ENCODE measurements around the gene ABL1.
"Not testable (repeated sequence)": the region's sequence is repeated elsewhere in the genome, so short reads cannot be mapped to it uniquely, and the experiment has no call there.

ABL1 gene

GRCh38 chr9:130825809-130826208, 9.2 kb upstream of the ABL1 start:
- DNase-seq: no peak

GRCh38 chr9:130829762-130830161, 5.3 kb upstream of the ABL1 start:
- DNase-seq: no peak

- DNase-seq: no peak
Observed at GRCh38 chr9:130830231-130830760, 4.8 kb upstream of the ABL1 start.

- no peak for DNase-seq
Observed at GRCh38 chr9:130831077-130831476, 4.0 kb upstream of the ABL1 start.

- no peak for DNase-seq
Observed at GRCh38 chr9:130833031-130833990, 1.7 kb upstream of the ABL1 start.

- DNase-seq: peak; percentile 40
Observed at GRCh38 chr9:130835441-130836298, 616 bp downstream of the ABL1 start.

- DNase-seq: no peak
Observed at GRCh38 chr9:130837002-130837511, 2.0 kb downstream of the ABL1 start.

- DNase-seq: no peak
Observed at GRCh38 chr9:130837643-130838042, 2.6 kb downstream of the ABL1 start.

GRCh38 chr9:130839132-130840111, 4.4 kb downstream of the ABL1 start:
- no peak for DNase-seq

GRCh38 chr9:130842545-130842944, 7.5 kb downstream of the ABL1 start:
- DNase-seq: no peak

GRCh38 chr9:130843049-130843908, 8.2 kb downstream of the ABL1 start:
- DNase-seq: no peak

- DNase-seq: no peak
Observed at GRCh38 chr9:130844044-130844451, 9.0 kb downstream of the ABL1 start.

- DNase-seq: no peak
Observed at GRCh38 chr9:130845254-130845653, 10.2 kb downstream of the ABL1 start.

- no peak for DNase-seq
Observed at GRCh38 chr9:130845901-130846481, 10.9 kb downstream of the ABL1 start.

GRCh38 chr9:130846487-130847305, 11.6 kb downstream of the ABL1 start:
- DNase-seq: no peak

GRCh38 chr9:130847306-130848217, 12.5 kb downstream of the ABL1 start:
- DNase-seq: no peak

- DNase-seq: not testable (repeated sequence)
Observed at GRCh38 chr9:130848514-130848913, 13.5 kb downstream of the ABL1 start.

- no peak for DNase-seq
Observed at GRCh38 chr9:130849356-130849755, 14.3 kb downstream of the ABL1 start.

Data from activated CD4-positive, alpha-beta T cell treated with anti-CD3 and anti-CD28 coated beads, Interleukin-2, amount 50 U/mL, for 16 hours (primary cell).